Activated naive CD4-positive, alpha-beta T cell treated with Interleukin-2 at 50 U/mL for 16 hours (primary cell): ENCODE measurements around the gene CNPY3.
"Not testable (repeated sequence)": the region's sequence is repeated elsewhere in the genome, so short reads cannot be mapped to it uniquely, and the experiment has no call there.

ENCODE experiments used
- DNase-seq: peaks from one replicate; pipeline ENCODE4 v3.0.0-alpha.2; 2020

CNPY3 gene

DNA sequence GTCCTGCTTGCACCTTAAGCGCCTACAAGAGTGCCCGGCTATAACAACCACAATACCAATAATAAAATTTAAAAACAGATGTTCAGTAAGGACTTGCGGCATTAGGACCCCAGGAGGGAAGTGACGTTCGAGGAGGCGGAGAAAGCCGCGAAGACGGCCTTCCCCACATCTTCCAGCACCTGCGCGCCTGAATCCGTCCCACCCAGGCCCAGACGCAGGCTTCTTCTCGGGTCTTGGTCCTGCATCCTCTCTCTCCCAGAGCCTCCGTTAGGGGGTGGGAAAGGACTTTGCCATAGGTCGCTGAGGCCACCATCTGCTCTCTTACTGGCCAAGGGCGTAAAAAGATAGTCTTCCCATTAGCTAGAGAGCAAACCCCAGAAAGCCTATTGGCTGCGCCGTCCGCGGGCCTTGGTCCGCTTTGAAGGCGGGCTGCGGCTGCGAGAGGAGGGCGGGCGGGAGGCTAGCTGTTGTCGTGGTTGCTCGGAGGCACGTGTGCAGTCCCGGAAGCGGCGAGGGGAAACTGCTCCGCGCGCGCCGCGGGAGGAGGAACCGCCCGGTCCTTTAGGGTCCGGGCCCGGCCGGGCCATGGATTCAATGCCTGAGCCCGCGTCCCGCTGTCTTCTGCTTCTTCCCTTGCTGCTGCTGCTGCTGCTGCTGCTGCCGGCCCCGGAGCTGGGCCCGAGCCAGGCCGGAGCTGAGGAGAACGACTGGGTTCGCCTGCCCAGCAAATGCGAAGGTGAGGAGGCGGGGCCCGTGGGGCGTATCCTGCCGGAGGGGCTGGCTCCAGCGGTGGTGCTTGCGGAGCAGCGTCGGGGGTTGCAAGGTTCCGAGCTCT, at the start of gene CNPY3:
Gene CNPY3, plus strand, starts transcription at position 495 of the 835 bp plus-strand sequence. Its CDS starts 91 bp downstream, at position 586.
- peak; percentile 95 for DNase-seq

DNA sequence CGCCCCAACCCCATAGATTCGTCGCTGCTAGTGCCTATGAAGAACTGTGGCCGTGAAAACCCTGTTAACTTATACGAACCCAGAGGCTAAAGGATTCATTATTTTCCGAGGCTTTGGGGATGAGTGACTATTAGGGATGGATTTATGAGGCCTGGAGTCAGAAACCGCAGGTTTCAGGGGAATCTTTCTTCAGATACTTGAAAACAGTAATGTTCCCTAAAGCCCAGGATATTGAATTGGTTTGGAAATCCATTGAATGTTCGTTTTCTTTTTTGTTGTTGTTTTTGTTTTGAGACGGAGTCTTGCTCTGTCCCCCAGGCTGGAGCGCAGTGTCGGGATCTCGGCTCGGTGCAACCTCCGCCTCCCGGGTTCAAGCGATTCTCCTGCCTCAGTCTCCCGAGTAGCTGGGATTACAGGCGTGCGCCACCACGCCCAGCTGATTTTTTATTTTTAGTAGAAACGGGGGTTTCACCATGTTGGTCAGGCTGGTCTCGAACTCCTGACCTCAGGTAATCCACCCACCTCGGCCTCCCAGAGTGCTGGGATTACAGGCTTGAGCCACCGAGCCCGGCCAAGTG, 49.0 kb upstream of the CNPY3 start:
- not testable (repeated sequence) for DNase-seq

DNA sequence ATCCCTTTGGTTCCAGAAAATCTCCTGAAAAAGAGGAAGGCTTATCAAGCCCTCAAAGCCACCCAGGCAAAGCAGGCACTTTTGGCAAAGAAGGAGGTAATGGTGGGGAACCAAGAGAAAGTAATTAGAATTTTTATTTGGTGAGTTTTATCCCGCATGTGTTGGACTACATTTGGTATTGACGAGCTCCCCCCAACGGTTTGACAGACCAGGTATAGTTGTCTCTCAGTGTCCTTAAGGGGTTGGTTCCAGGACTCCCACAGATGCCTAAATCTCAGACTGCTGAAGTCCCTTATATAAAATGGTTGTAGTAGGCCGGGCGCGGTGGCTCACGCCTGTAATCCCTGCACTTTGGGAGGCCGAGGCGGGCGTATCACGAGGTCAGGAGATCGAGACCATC, 48.4 kb upstream of the CNPY3 start:
- DNase-seq, result not testable (repeated sequence)

DNA sequence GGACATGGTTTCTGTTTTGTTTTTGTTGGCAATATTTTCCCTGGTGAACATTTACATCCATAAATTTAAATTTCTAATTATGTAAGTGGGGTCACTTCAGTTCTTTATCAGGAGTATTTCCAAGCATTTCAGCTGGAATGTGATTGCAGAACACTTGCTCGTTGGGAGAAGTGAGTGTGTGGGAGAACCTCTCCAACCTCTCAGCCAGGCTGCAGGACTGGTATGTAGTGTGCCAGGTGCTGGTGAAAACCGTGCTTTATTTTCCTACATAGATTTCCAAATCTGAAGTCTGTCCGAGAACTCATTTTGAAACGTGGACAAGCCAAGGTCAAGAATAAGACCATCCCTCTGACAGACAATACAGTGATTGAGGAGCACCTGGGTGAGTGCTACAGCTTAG, 43.6 kb upstream of the CNPY3 start:
- no peak for DNase-seq

DNA sequence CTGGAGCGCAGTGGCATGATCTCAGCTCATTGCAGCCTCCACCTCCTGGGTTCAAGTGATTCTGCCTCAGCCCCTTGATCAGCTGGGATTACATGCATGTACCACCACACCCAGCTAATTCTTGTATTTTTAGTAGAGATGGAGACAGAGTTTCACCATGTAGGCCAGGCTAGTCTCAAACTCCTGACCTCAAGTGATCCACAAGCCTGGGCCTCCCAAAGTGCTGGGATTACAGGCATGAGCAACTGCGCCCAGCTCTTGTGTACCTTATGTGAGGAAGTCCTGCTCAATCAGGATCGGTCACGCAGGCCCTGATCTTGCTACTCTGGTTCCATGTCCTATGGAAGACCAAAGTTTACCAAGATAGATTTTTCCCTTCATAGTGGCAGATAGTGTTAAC, 41.1 kb upstream of the CNPY3 start:
- not testable (repeated sequence) for DNase-seq

- DNase-seq, result no peak
Observed at GRCh38 chr6:42889815-42890214, 39.5 kb upstream of the CNPY3 start.

DNA sequence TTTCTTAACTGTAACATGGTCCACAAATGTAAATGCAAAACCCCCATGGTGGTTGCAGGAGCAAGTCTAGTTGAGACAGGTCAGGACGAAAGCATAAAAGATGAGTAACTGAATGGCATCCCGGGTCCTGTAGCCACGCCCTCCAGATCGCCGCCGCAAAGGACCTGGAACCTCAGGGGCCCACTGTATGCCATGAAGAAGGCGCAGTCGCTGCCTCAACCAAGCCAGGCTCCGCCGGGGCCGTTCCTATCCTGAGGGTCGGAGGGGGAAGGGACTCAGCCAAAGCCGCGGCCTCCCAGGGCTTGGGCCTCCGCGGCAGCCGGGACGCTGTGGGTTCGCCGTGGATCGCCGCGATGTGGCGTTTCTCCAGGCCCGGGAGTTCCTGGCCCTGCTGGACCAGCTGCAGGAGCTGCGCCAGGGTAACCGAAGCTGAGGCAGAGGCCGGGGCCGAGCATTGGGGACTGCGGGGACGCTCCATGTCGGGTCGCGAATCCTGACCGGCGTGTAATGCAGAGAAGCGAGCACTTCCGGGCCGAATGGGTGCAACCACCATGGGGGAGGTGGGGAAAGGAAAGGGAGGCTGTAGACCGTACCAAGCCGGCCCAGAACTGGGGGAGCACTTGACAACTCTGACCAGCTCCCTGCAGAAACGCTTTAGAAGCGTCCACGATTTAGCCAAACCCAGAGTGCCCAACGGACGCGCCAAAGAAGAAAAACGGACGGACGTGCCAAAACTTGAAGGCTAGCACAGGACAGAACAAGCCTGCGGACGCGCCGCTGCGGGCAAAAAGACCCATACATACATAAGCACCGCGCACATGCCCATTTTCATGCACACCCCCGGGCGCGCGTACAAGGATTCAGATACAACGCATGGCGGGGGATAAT, 38.7 kb upstream of the CNPY3 start:
- peak; percentile 91 for DNase-seq

- no peak for DNase-seq
Observed at GRCh38 chr6:42891199-42891722, 38.0 kb upstream of the CNPY3 start.

DNA sequence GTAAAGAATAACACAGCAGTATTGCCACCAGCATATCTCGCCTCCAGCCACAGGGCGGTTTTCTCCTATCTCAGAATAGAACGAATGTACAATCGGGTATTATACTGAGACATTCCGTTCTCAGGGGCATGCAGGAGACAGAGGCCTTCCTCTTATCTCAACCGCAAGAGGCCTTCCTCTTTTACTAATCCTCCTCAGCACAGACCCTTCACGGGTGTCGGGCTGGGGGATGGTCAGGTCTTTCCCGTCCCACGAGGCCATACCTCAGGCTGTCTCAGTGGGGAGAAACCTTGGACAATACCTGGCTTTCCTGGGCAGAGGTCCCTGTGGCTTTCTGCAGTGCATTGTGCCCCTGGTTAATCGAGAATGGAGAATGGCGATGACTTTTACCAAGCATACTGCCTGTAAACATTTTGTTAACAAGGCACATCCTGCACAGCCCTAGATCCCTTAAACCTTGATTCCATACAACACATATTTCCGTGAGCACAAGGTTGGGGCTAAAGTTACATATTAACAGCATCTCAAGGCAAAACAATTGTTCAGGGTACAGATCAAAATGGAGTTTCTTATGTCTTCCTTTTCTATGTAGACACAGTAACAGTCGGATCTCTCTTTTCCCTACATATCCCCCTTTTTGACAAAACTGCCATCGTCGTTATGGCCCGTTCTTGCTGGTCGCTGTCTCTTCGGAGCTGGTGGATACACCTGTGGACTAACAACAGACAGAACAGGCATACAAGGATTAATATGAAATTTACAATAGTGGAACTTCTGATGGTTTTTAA, 35.0 kb upstream of the CNPY3 start:
- DNase-seq, result not testable (repeated sequence)

- DNase-seq, result no peak
Observed at GRCh38 chr6:42896178-42896719, 33.0 kb upstream of the CNPY3 start.

- DNase-seq, result peak; percentile 67
Observed at GRCh38 chr6:42898891-42899361, 30.4 kb upstream of the CNPY3 start.

- DNase-seq, result no peak
Observed at GRCh38 chr6:42899871-42900270, 29.4 kb upstream of the CNPY3 start.

GRCh38 chr6:42901538-42901957, 27.7 kb upstream of the CNPY3 start:
- peak; percentile 61 for DNase-seq

- DNase-seq, result not testable (repeated sequence)
Observed at GRCh38 chr6:42902429-42903263, 26.6 kb upstream of the CNPY3 start.

- DNase-seq, result no peak
Observed at GRCh38 chr6:42904467-42904866, 24.8 kb upstream of the CNPY3 start.

- no peak for DNase-seq
Observed at GRCh38 chr6:42907336-42907735, 21.9 kb upstream of the CNPY3 start.

- no peak for DNase-seq
Observed at GRCh38 chr6:42909835-42910234, 19.4 kb upstream of the CNPY3 start.

DNA sequence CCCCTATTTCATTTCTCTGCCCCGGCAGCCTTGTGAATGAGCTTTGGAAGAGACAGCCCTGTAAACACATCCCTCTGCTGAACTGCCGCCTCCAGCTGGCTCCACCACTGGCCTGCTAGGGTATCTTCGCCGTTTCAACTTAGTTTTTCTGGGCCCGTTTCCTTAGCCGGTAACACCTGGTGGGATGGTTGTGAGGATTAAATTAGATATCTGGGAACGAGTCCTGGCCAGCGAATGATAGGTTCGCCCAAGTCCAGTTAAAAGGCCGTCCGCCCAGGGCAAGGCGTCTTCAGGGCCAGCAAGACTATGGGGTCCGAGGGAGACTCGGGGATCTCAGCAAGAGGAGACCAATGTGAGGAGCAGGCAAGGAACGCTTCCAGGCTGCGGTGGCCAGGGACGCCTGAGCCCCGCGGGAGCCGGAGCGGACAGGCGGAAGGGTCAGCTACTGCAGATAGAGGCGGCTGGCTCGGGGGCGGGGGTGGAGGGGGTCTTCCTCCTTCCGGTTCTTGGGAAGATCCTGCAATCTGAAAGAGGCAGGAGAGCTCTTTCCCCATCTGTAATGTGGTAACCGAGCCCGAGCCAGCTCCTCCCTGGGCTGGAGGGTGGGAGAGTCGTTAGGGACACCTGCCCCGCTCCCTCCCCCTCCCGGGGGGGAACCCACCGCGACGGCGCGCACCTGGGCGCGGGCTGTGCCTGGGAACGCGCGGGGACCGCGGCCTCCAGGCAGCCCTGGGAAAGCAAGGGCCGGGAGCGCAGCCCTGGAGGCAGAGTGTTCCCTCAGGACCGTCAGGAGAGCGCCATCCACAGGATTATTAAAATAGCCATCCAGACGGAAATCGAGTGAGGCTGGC, 17.9 kb upstream of the CNPY3 start:
- DNase-seq, result no peak

GRCh38 chr6:42914546-42914945, 14.7 kb upstream of the CNPY3 start:
- no peak for DNase-seq

DNA sequence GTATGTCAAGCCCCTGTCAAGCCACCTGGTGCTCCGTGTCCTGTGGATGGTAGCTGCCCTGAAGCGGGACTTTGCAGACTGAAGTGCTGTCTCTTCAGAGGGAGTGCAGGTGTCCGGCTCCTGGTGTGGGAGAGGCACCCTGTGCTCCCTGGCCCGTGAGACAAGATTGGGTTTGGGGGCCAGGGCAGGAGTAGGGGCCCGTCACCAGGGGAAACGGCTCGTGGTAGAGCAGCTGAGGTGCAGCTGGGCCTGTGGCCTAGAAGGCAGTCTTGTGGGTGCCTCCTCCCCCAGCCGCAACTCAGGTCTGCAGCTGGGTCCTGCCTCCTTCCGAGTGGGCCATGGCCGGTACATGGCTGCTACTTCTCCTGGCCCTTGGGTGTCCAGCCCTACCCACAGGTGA, 13.5 kb upstream of the CNPY3 start, which contains the start of gene PTCRA:
Gene PTCRA, plus strand, starts transcription at position 322 of the 400 bp plus-strand sequence. Its CDS starts 17 bp downstream, at position 339.
- DNase-seq, result no peak
